NK-92 (cell line): ENCODE results near the gene EIF3D.

ENCODE experiments used
- DNase-seq: peaks from one replicate; lab custom pipeline; 2025; ENCODE audit not compliant: unreplicated experiment; lab: John Stamatoyannopoulos, UW

Gene EIF3D, protein sequence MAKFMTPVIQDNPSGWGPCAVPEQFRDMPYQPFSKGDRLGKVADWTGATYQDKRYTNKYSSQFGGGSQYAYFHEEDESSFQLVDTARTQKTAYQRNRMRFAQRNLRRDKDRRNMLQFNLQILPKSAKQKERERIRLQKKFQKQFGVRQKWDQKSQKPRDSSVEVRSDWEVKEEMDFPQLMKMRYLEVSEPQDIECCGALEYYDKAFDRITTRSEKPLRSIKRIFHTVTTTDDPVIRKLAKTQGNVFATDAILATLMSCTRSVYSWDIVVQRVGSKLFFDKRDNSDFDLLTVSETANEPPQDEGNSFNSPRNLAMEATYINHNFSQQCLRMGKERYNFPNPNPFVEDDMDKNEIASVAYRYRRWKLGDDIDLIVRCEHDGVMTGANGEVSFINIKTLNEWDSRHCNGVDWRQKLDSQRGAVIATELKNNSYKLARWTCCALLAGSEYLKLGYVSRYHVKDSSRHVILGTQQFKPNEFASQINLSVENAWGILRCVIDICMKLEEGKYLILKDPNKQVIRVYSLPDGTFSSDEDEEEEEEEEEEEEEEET

GRCh38 chr22:36528795-36529751 lies at the start of gene EIF3D:
TSS of gene EIF3D (minus strand) at chr22:36529166. CDS start at chr22:36526121, 3,045 bp downstream.
- peak; percentile 90 for DNase-seq

- DNase-seq: no peak
These were observed 49.7 kb upstream of the EIF3D start for GRCh38 chr22:36578619-36579018.

GRCh38 chr22:36577019-36577418 lies 48.1 kb upstream of the EIF3D start:
- DNase-seq: no peak

GRCh38 chr22:36574728-36575127 lies 45.8 kb upstream of the EIF3D start:
- DNase-seq: no peak

DNA sequence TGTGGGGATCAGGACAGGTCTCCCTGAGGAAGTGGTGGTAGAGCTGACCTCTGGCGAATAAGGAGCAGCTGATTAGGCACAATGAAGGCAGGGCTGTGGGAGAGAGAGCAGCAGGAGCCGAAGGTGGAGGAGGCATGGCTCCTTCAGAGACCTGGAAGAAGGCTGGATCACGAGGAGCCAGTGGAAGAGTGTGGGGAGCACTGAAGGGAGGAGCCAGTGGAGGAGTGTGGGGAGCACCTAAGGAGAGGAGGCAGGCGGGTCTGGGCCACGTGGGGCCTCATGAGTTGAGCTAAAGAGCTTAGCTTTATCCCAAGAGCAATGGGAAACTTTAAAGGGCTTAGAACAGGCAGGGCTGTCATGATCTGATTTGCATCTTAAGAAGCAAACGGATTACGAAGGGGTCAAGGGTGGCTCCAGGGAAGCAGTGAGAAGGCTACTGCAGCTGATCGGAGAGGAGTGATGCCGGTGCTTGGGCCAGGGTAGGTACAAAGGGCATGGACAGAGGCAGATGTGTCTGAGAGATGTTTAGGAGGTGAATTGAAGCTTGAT lies 44.9 kb upstream of the EIF3D start:
- no peak for DNase-seq

- DNase-seq: no peak
These were observed 43.0 kb upstream of the EIF3D start for GRCh38 chr22:36571991-36572390.

- DNase-seq: no peak
These were observed 41.0 kb upstream of the EIF3D start for GRCh38 chr22:36569999-36570398.

- DNase-seq: no peak
These were observed 39.9 kb upstream of the EIF3D start for GRCh38 chr22:36568846-36569245.

DNA sequence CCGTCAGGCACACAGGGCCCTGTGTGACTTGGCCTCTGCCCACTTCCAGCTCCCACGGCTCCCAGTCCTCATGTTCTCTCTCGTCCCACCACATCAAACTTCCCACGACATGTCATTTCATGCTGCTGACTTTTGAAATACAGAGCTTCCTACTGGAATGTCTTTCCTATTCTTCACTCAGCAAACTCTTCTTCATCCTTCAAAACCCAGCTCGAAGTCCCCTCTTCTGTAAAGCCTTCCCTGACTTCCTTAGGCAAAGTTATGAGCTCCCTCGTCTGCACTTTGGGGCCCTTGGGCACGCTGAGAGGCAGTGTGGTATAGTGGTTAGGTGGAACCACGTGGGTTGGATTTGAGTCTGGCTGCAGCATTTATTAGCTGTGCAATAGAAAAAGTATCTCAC lies 37.8 kb upstream of the EIF3D start:
- DNase-seq: no peak

DNA sequence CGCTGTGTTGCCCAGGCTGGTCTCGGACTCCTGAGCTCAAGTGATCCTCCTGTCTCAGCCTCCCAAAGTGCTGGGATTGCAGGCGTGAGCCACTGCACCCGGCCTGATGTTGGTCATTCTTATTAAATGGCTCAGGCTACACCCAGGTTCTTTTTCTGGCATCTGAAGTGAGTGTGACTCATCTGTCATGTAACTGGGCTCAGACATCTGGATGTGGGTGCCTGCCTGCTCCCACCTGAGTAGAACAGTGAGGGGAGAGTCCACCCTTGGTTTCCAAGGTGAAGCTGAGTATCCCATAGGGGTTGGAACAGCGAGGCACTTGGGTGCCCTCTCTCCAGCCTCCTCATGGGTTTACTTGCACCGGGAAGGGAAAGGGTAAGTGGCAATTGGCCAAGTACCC lies 36.7 kb upstream of the EIF3D start:
- DNase-seq: no peak

DNA sequence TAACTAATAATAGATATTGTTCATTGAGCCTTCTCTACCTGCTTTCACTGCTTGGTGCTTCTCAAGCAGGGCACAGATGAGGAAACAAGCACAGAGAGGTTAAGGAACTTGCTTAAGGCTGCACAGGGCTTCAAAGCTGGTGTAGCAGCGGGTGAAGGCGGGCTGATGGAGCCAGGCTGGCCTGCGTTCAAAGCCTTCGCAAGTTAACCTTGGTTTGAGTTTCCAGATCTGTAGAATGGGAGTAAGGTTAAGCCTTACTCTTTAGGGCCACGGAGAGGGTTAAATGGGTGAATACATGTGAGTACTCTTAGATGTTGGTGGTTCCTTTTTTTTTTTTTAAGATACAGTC lies 36.2 kb upstream of the EIF3D start:
- DNase-seq: no peak

- no peak for DNase-seq
These were observed 35.6 kb upstream of the EIF3D start for GRCh38 chr22:36564422-36565158.

GRCh38 chr22:36563898-36564297 lies 34.9 kb upstream of the EIF3D start:
- DNase-seq: no peak

GRCh38 chr22:36563444-36563843 lies 34.5 kb upstream of the EIF3D start:
- DNase-seq: no peak

GRCh38 chr22:36563001-36563400 lies 34.0 kb upstream of the EIF3D start:
- no peak for DNase-seq

DNA sequence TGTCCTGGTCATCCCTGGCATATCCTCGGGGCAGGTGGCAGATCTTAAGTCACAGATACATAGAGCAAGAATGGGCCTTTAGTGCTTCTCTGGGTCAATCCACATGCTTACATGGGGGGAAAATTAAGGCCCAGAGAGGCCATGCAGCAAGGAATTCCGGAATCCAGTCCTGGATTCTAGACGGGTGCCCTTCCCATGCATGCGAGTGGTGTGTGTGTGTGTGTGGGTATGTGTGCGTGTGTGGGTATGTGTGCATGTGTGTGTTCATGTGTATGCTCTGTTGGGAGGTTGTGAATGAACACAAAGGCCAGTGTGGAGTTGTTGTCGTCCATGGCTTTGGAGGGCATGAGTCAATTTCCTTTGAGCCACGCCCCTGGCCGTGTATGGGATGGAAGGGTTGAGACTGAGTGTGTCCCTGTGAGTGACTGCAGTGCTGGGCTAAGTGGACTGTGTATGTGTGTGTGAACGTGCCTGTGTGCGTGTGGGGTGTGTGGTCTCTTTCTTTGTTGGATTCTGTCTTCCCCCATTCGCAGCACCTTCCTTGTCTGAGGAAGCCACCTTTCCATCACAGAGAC lies 33.4 kb upstream of the EIF3D start:
- no peak for DNase-seq

DNA sequence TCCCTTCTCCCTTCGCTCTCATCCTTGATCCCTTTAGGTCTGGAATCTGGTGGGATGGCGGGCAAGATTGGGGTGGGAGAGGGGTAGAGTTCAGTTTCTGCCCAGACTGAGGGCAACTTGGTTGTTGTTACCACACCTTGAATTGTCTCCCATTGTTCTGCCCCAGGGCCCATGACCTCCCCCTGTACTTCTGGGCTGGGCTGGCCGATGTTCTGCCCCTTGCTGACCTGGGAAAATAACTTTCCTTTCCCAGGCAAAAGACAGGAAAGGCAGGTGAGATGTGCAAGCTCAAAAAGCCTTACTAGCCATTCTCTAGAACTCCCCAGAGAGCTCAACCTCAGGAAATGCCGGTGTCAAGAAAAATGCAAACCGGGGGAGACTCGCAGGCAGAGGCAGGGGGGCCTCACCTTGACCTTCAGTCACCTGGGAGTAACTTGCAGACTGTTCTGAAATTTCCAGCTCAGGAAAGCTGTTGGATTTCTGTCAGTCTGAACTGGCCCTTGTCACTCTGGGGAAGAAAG lies 32.4 kb upstream of the EIF3D start:
- no peak for DNase-seq

- no peak for DNase-seq
These were observed 31.0 kb upstream of the EIF3D start for GRCh38 chr22:36560001-36560400.

DNA sequence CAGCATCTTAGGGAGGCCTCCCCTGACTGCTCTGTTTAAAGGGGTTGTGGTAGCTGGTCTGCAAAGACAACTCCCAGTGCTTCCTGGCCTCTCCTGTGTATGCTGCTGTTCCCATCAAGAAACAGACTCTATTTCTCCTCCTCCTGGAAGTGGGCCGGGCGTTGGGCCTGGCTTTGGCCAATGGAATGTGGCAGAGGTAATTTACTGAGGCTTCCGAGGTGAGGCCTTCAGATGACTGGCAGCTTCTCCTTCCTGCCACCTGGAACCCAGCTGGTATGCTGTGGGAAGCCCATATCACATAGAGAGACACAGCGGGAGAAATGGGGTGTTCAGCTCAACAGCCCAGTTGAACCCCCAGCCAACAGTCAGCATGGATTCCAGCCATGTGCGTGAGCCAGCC lies 25.1 kb upstream of the EIF3D start:
- no peak for DNase-seq

DNA sequence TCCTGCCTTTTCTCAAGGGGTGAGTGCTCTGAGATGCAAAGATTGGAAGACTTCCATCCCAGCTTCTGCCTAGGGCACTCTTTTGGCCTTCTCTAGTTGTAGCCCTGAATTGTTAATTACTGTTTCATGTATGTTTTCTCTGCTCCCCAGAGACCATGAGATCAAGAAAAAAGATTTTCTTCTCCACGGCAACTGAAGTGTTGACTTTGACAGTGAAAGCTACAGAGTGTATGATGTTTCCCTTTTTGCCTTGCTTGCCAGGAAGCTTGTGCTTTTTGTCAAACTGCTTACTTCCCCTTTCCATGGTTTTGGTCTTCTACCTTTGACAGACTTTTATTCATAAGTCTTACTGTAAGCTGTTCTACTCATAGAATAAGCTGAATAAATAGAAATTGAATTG lies 23.3 kb upstream of the EIF3D start:
- no peak for DNase-seq
